H1 (cell line): ENCODE data around the gene TWIST2. TPM values are rescaled to one million over a fixed set of nuclear protein-coding genes. Genes with fewer than 3 reads are reported as not detected.

Source experiments
- CTCF ChIA-PET: fragments of 300-600 bp; sonication (Branson Sonifier 250); formaldehyde crosslinking; loops from one replicate; lab custom pipeline; 2021; ENCODE audit not compliant: partially characterized antibody; lab: Charles Lee
- POLR2A ChIA-PET: fragments of 300-600 bp; sonication (Branson Sonifier 250); formaldehyde crosslinking; loops from one replicate; lab custom pipeline; 2021; ENCODE audit warnings: inconsistent platforms; ENCODE audit not compliant: partially characterized antibody; lab: Charles Lee
- DNase-seq, 2 experiments: peaks; one replicate each; pipeline versions ENCODE4 v3.0.0 to v3.0.0-alpha.2; 2010 to 2022; ENCODE audit warnings: low spot score in 2 of 2, low read depth in 1 of 2, mixed read lengths in 1 of 2
- FAIRE-seq: peaks from 2 replicates; lab custom pipeline; 2011; peaks lifted over from hg19 to GRCh38; lab: Jason Lieb, UNC
- H2AFZ ChIP-seq: 2 replicates; pipeline ENCODE4 v1.8.1; 2012; ENCODE audit warnings: low read length, inconsistent platforms
- H2AK5ac ChIP-seq: 2 replicates; pipeline ENCODE4 v1.6.1; 2013; ENCODE audit warnings: low read depth, low read length
- H2BK120ac ChIP-seq: replicated peaks from 2 replicates; pipeline ENCODE3; 2013; ENCODE audit warnings: low read depth, low read length, inconsistent platforms
- H2BK12ac ChIP-seq: 2 replicates; pipeline ENCODE4 v1.6.1; 2013; ENCODE audit warnings: low read depth, low read length
- H2BK15ac ChIP-seq: 2 replicates; pipeline ENCODE4 v1.6.1; 2013; ENCODE audit warnings: low read length
- H2BK20ac ChIP-seq: 2 replicates; pipeline ENCODE4 v1.6.1; 2013; ENCODE audit warnings: low read length
- H2BK5ac ChIP-seq: 2 replicates; pipeline ENCODE4 v1.6.1; 2013; ENCODE audit warnings: low read depth, low read length
- H3K14ac ChIP-seq: 2 replicates; pipeline ENCODE4 v1.6.1; 2013; ENCODE audit warnings: inconsistent platforms; ENCODE audit not compliant: insufficient read length
- H3K18ac ChIP-seq: 2 replicates; pipeline ENCODE4 v1.6.1; 2013; ENCODE audit warnings: low read length; ENCODE audit errors: extremely low read depth
- H3K23ac ChIP-seq: 2 replicates; pipeline ENCODE4 v1.6.1; 2013; ENCODE audit warnings: inconsistent platforms; ENCODE audit not compliant: insufficient read length
- H3K23me2 ChIP-seq: 2 replicates; pipeline ENCODE4 v1.6.1; 2013; ENCODE audit warnings: low read depth, low read length
- H3K27ac ChIP-seq: 2 replicates; pipeline ENCODE4 v1.6.1; 2011; ENCODE audit warnings: low read depth, low read length, inconsistent platforms
- H3K27me3 ChIP-seq, 4 experiments: replicated peaks in 1 of 4; 1 replicate in 1 of 4; 2 replicates in 3 of 4; pipeline versions ENCODE4 v1.6.1 to v1.8.1; 2011 to 2013; ENCODE audit warnings: low read length in 3 of 4, mild to moderate bottlenecking in 3 of 4, inconsistent platforms in 2 of 4, mixed read lengths in 2 of 4, moderate library complexity in 1 of 4; ENCODE audit not compliant: control insufficient read depth in 3 of 4, insufficient read depth in 3 of 4; ENCODE audit errors: extremely low read depth in 1 of 4
- H3K36me3 ChIP-seq, 4 experiments: 2 replicates each; pipeline versions ENCODE4 v1.6.1 to v1.8.1; 2011 to 2013; ENCODE audit warnings: mild to moderate bottlenecking in 4 of 4, low read length in 3 of 4, moderate library complexity in 2 of 4, control low read depth in 1 of 4, inconsistent platforms in 1 of 4; ENCODE audit not compliant: insufficient read depth in 4 of 4, control insufficient read depth in 2 of 4
- H3K4ac ChIP-seq: replicated peaks from 2 replicates; pipeline ENCODE3; 2013; ENCODE audit warnings: low read length, low read depth, mixed read lengths, inconsistent platforms; ENCODE audit not compliant: insufficient read length
- H3K4me1 ChIP-seq, 4 experiments: replicated peaks in 1 of 4; 1 replicate in 1 of 4; 2 replicates in 3 of 4; pipeline versions ENCODE4 v1.6.1 to v1.8.1; 2011 to 2013; ENCODE audit warnings: low read length in 3 of 4, inconsistent platforms in 2 of 4, mixed read lengths in 1 of 4; ENCODE audit not compliant: insufficient read depth in 4 of 4, control insufficient read depth in 3 of 4
- H3K4me2 ChIP-seq, 2 experiments: 2 replicates each; pipeline versions ENCODE4 v1.6.1 to v1.8.1; 2011 to 2013; ENCODE audit warnings: low read depth in 2 of 2, low read length in 2 of 2, control low read depth in 1 of 2, inconsistent platforms in 1 of 2, mild to moderate bottlenecking in 1 of 2; ENCODE audit not compliant: insufficient read depth in 1 of 2
- H3K4me3 ChIP-seq, 4 experiments: fragments of 200-600, 300-600 bp in 1 of 4; sonication (generic), shearing (Covaris generic), sonication (Bioruptor Twin) in 1 of 4; 2 replicates each; pipeline versions ENCODE4 v1.5.1 to v1.8.1; 2011 to 2016; ENCODE audit warnings: low read length in 4 of 4, low read depth in 3 of 4, control low read depth in 2 of 4, inconsistent platforms in 2 of 4, mild to moderate bottlenecking in 2 of 4, mixed read lengths in 1 of 4, moderate library complexity in 1 of 4; ENCODE audit not compliant: insufficient read depth in 2 of 4; ENCODE audit errors: extremely low read depth in 1 of 4
- H3K56ac ChIP-seq: replicated peaks from 2 replicates; pipeline ENCODE3; 2013; ENCODE audit warnings: low read depth, mild to moderate bottlenecking, mixed read lengths, low read length, inconsistent platforms; ENCODE audit not compliant: insufficient read length
- H3K79me1 ChIP-seq: 2 replicates; pipeline ENCODE4 v1.6.1; 2013; ENCODE audit warnings: low read depth, low read length, control low read depth
- H3K79me2 ChIP-seq, 2 experiments: 2 replicates each; pipeline versions ENCODE4 v1.6.1 to v1.8.1; 2012 to 2013; ENCODE audit warnings: low read length in 2 of 2, mild to moderate bottlenecking in 2 of 2, inconsistent platforms in 1 of 2; ENCODE audit not compliant: insufficient read depth in 2 of 2, control insufficient read depth in 1 of 2
- H3K9ac ChIP-seq, 4 experiments: replicated peaks in 1 of 4; 1 replicate in 1 of 4; 2 replicates in 3 of 4; pipeline versions ENCODE4 v1.6.1 to v1.8.1; 2011 to 2013; ENCODE audit warnings: low read depth in 3 of 4, low read length in 3 of 4, control low read depth in 2 of 4, mild to moderate bottlenecking in 2 of 4, moderate library complexity in 2 of 4, inconsistent platforms in 1 of 4; ENCODE audit errors: extremely low read depth in 1 of 4
- H3K9me3 ChIP-seq, 2 experiments: 2 replicates each; pipeline versions ENCODE4 v1.6.1 to v1.8.1; 2012 to 2013; ENCODE audit warnings: mild to moderate bottlenecking in 2 of 2, moderate library complexity in 2 of 2, control low read depth in 1 of 2, inconsistent platforms in 1 of 2, low read depth in 1 of 2, low read length in 1 of 2, mixed read lengths in 1 of 2; ENCODE audit not compliant: insufficient read depth in 2 of 2
- H4K20me1 ChIP-seq, 2 experiments: replicated peaks in 1 of 2; 2 replicates each; pipeline versions ENCODE3 to v1.8.1; 2011 to 2013; ENCODE audit warnings: inconsistent platforms in 2 of 2, low read length in 2 of 2, mild to moderate bottlenecking in 1 of 2; ENCODE audit not compliant: insufficient read depth in 2 of 2, control insufficient read depth in 1 of 2
- H4K5ac ChIP-seq: 2 replicates; pipeline ENCODE4 v1.6.1; 2013; ENCODE audit warnings: low read length, low read depth, mixed read lengths, inconsistent platforms; ENCODE audit not compliant: insufficient read length
- H4K8ac ChIP-seq: 2 replicates; pipeline ENCODE4 v1.8.0; 2013; ENCODE audit warnings: mild to moderate bottlenecking, moderate library complexity, low read length, inconsistent platforms; ENCODE audit not compliant: insufficient read depth; ENCODE audit errors: extremely low read depth
- H4K91ac ChIP-seq: replicated peaks from 2 replicates; pipeline ENCODE3; 2013; ENCODE audit warnings: low read length, mixed read lengths, inconsistent platforms; ENCODE audit not compliant: insufficient read length
- BACH1 ChIP-seq: IDR thresholded peaks from 2 replicates; pipeline ENCODE4 v1.6.1; 2012; ENCODE audit warnings: low read length, improper control_type of control experiment
- CBX5 ChIP-seq: fragments of 300-800, 300-1000 bp; sonication (generic); IDR thresholded peaks from 2 replicates; pipeline ENCODE4 v1.7.1; 2016; ENCODE audit warnings: antibody characterized with exemption, low read length, low read depth
- EZH2 ChIP-seq: fragments of 200-600 bp; sonication (generic); IDR thresholded peaks from 2 replicates; pipeline ENCODE4 v1.7.1; 2012; ENCODE audit warnings: low read depth, mild to moderate bottlenecking, moderate library complexity, low read length, inconsistent platforms; ENCODE audit not compliant: severe bottlenecking
- HDAC6 ChIP-seq: IDR thresholded peaks from one replicate; pipeline ENCODE4 v1.7.1; 2012; ENCODE audit warnings: low read depth, mild to moderate bottlenecking, inconsistent platforms, low read length, moderate library complexity
- KDM4A ChIP-seq: IDR thresholded peaks from one replicate; pipeline ENCODE4 v1.7.1; 2012; ENCODE audit warnings: low read depth, mild to moderate bottlenecking, moderate library complexity, low read length, inconsistent platforms; ENCODE audit not compliant: severe bottlenecking
- PHF8 ChIP-seq: fragments of 200-600 bp; sonication (generic); conservative IDR thresholded peaks from 2 replicates; pipeline ENCODE4 v1.7.1; 2012; ENCODE audit warnings: low read depth, mild to moderate bottlenecking, inconsistent platforms, low read length, moderate library complexity
- RBBP5 ChIP-seq: IDR thresholded peaks from 2 replicates; pipeline ENCODE4 v1.7.1; 2012; ENCODE audit warnings: low read depth, mild to moderate bottlenecking, inconsistent platforms, low read length, moderate library complexity, borderline replicate concordance
- TAF1 ChIP-seq: IDR thresholded peaks from 2 replicates; pipeline ENCODE4 v1.6.1; 2011; ENCODE audit warnings: mild to moderate bottlenecking, low read depth, low read length
- TAF7 ChIP-seq: optimal IDR thresholded peaks from 2 replicates; pipeline ENCODE3; 2011; ENCODE audit warnings: low read depth, mild to moderate bottlenecking, inconsistent platforms, low read length, moderate library complexity, borderline replicate concordance
- TEAD4 ChIP-seq: IDR thresholded peaks from 2 replicates; pipeline ENCODE4 v1.6.1; 2012; ENCODE audit warnings: low read depth, low read length, inconsistent platforms, mixed read lengths
- WGBS, 2 experiments: shearing (Covaris generic) in 1 of 2; methylation state at CpG; one replicate each; pipeline versions ENCODE4 v1.1.6 to v1.1.7; 2013 to 2015; ENCODE audit warnings: low lambda C conversion rate in 2 of 2, mixed read lengths in 2 of 2, inconsistent platforms in 1 of 2, low coverage in 1 of 2, missing lambda C conversion rate in 1 of 2; ENCODE audit not compliant: insufficient replicate concordance in 2 of 2, insufficient coverage in 1 of 2, insufficient read length in 1 of 2; ENCODE audit errors: extremely low coverage in 1 of 2, missing lambda C conversion rate in 1 of 2; 5-methylcytosine and 5-hydroxymethylcytosine counted together
- polyA plus RNA-seq, 7 experiments: library from polyadenylated mRNA; depleted of rRNA in 3 of 7; stranded (reverse) in 5 of 7; unstranded in 2 of 7; fragments of >200 nt in 5 of 7; fragments of 200-250 nt in 2 of 7; gene quantifications; 1 replicate in 5 of 7; 2 replicates in 1 of 7; 4 replicates in 1 of 7; pipeline versions ENCODE4 v1.2.1 to v1.2.3, GENCODE V29; 2011 to 2013; ENCODE audit warnings: missing spikeins in 2 of 7, mixed read lengths in 2 of 7
- total RNA-seq: library from RNA; stranded (reverse); fragmentation: NEBNext Ultra II Directional; extraction: Animal tissue kit (Norgen Biotek cat#: 25700); gene quantifications from 2 replicates; pipeline ENCODE4 v1.2.1, GENCODE V29; 2021
- TF ChIP-seq, protein P1 (sequence below): IDR thresholded peaks from 2 replicates; pipeline ENCODE4 v1.6.1; 2011; ENCODE audit warnings: low read length, improper control_type of control experiment
- TF ChIP-seq, protein P2 (sequence below): IDR thresholded peaks from 2 replicates; pipeline ENCODE4 v1.6.1; 2012; ENCODE audit warnings: inconsistent platforms

Gene TWIST2
- total and polyA plus RNA-seq, 2 of the 8 experiments (the other 6 are each of a cell fraction or from before 2014, with no cell fraction given): 2.6 to 4.3 TPM

DNA sequence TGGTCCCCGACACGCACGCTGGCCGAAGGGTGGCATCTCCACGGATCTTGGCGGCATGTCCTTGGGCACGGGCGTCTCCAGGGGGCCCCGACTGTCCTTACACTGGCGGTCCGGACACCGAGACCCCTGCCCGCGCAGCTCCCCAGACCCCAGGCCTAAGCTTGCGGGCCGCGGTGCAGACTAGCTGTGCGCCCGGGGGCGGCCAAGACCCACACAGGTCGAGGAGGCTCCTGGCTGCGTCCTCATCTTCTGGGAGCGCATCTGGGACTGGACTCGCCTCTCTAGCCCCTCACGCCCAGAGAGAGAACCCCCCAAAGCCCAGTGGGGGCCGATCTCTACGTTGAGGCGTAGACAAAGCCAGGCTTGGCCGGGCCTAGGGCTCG lies 475 bp upstream of the TWIST2 start:
- Histone ChIP-seq H3K23me2 (no peaks in the 10 kb centered on the region), H3K18ac (no peak overlapping the region; the same call in 1 of the 2 replicates), H2BK120ac (no peak overlapping the region), H3K27me3 (peaks cover 34 to 87% (median 69%) of the 10 kb centered on the region in 4 experiments), H3K23ac (no peak overlapping the region), H3K36me3 (no peaks in the 10 kb centered on the region), H3K56ac (no peak overlapping the region), H2BK15ac (no peak overlapping the region), H3K4me2 (peak overlapping the region; percentile 85 to 95), H3K79me1 (no peaks in the 10 kb centered on the region), H2AK5ac (no peak overlapping the region), H2BK5ac (no peak overlapping the region), H4K5ac (no peak overlapping the region), H2BK20ac (no peak overlapping the region), H3K9ac (peak overlapping the region in 1 of 4 experiments; percentile 44; a peak in 1 of 7 replicates), H3K14ac (no peak overlapping the region), H3K9me3 (no peaks in the 10 kb centered on the region), H3K4ac (no peak overlapping the region), H3K4me3 (peak overlapping the region; percentile 26 to 69 (median 42)), H2BK12ac (no peak overlapping the region), H3K27ac (no peak overlapping the region), H3K4me1 (peaks cover 0 to 17% (median 5%) of the 10 kb centered on the region in 4 experiments; a peak in 5 of 7 replicates), H4K8ac (no peak overlapping the region), H3K79me2 (no peaks in the 10 kb centered on the region), H4K91ac (no peak overlapping the region), H2AFZ (no peak overlapping the region), H4K20me1 (peaks cover 0 to 6% of the 10 kb centered on the region in 2 experiments)
- CTCF ChIA-PET: interaction anchor here (0.5 kb wide), 1 partner anchor 836 kb away, joined by 4 read pairs; no protein-coding TSS in a partner anchor
- POLR2A ChIA-PET: no interaction called here
- DNase-seq (peak in 1 of 2 experiments; percentile 77), FAIRE-seq (no peak)
- 2% methylated on average over 13 of the region's 30 CpGs; no CpG with 5 or more reads in 1 of the 2 experiments for WGBS, 2 experiments
- TF ChIP-seq, protein P1, sequence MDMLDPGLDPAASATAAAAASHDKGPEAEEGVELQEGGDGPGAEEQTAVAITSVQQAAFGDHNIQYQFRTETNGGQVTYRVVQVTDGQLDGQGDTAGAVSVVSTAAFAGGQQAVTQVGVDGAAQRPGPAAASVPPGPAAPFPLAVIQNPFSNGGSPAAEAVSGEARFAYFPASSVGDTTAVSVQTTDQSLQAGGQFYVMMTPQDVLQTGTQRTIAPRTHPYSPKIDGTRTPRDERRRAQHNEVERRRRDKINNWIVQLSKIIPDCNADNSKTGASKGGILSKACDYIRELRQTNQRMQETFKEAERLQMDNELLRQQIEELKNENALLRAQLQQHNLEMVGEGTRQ: no peak
- TF ChIP-seq PHF8: no peak; the same call in 1 of the 2 replicates
- TF ChIP-seq, protein P2, sequence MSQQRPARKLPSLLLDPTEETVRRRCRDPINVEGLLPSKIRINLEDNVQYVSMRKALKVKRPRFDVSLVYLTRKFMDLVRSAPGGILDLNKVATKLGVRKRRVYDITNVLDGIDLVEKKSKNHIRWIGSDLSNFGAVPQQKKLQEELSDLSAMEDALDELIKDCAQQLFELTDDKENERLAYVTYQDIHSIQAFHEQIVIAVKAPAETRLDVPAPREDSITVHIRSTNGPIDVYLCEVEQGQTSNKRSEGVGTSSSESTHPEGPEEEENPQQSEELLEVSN: no peak
- no peak for TF ChIP-seq TAF7
- no peak for TF ChIP-seq CBX5
- TF ChIP-seq RBBP5: no peak
- no peak for TF ChIP-seq HDAC6
- no peak for TF ChIP-seq BACH1
- TF ChIP-seq KDM4A: peak; percentile 59
- TF ChIP-seq EZH2: peak; percentile 78
- TF ChIP-seq TAF1: 0 out of 2 replicates have a peak, but pooled peaks have one; percentile 3
- TF ChIP-seq TEAD4: no peak
